Activated CD8-positive, alpha-beta memory T cell treated with anti-CD3 and anti-CD28 coated beads, Interleukin-2, amount 50 U/mL, for 48 hours (primary cell): ENCODE measurements around the gene RASIP1.
"Not testable (repeated sequence)": the region's sequence is repeated elsewhere in the genome, so short reads cannot be mapped to it uniquely, and the experiment has no call there.

ENCODE experiments used
- DNase-seq: peaks from one replicate; pipeline ENCODE4 v3.0.0-alpha.2; 2020

Gene RASIP1

GRCh38 chr19:48731452-48731851, 9.0 kb downstream of the RASIP1 start:
- DNase-seq, result no peak

- DNase-seq, result no peak
Measured at GRCh38 chr19:48728911-48729664, 11.3 kb downstream of the RASIP1 start.

GRCh38 chr19:48726556-48726955, 13.9 kb downstream of the RASIP1 start:
- no peak for DNase-seq

DNA sequence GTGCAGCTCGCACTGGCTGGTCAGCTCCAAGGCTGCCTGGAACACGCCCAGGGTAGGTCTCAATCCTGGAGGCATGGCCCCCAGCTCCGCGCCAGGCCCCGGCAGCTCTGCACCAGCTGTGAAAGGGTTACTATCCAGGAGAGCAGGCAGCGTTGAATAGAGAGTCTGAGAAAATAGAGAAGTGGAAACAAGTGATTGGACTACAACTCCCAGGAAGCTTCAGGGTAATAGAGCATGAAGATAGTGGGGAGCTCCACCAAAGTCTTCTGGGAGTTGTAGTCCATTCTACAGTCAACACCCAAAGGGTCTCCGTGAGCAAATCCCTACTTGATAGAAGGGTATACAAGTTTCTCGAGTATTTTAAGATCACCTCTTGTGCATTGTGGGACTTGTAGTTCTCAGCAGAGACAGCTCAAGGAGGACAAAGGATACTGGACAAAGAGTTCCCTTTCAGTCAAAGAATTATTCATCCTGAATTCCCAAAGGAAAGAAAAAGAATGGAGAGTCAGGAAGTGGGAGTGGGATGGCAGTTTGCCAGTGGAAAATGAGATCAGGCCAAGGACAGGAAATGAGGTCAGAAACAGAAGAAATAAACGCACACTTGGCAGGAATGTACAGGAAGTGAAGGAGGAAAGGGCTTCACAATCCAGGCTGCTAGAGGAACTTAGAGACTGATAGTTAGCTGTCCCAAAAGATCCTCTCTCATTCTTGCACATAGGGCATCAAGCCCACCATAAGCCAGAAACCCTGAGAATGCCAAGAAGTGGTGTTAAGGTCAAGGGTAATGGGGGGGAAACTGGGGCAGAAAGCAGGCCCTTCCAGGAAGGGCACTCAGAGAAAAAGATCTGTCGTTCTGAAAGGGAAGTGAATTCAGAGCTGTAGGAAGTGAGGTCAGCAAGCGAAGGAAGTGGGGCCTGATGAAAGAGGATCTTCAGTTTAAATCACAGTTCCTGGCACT, 15.3 kb downstream of the RASIP1 start:
- no peak for DNase-seq

- DNase-seq, result no peak
Measured at GRCh38 chr19:48722196-48722708, 18.2 kb downstream of the RASIP1 start.

DNA sequence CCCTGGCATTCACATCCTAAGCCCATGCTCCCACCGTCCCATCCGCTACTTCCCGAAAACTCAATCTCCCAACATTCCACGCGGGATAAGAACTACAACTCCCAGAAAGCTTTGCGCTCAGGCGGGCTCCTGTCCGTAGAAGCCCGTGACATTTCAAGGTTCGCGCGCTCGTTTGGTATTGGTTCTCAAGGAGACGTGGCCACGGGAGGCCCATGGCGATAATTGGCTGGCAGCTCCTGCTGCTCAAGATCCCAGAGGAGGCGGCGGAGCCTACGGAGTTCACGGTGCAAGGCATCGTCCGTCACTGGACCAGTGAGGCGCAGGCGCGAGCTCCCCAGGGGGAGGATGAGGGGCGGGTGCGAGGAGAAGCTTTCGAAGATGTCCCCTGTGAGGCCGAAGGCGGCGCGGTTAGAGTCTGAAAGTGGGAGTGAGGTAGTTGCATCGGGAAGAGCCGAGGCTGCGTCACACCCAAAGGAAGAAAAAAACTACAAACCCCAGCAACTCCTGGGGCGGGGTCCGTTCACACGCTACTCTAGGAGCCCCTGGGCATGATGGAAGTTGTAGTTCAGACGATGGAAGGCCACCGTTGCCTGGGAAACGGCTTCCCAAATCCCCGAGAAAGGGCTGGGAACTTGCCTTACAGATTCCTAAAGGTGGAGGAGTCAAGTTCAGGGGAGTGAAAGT, 19.7 kb downstream of the RASIP1 start:
- peak; percentile 93 for DNase-seq

DNA sequence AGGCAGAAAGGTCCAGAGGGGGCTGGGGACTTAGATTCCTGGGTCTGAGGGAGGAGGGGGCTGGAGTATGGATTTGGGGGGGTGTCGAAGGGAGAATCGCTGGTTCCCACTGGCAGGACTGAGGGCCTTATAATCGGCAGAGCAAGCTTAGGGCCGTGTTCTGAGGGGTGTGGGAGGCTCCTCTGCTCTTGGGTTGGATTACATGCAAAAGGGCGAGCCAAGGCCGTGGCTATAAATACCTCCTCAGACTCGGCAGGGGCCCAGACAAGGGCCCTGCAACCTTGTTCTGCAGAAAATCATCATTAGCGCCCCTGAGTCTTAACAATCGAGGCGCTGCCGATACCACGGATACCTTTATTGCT, 20.2 kb downstream of the RASIP1 start:
- DNase-seq, result no peak

- DNase-seq, result no peak
Measured at GRCh38 chr19:48719263-48720171, 20.9 kb downstream of the RASIP1 start, which contains the start of gene MAMSTR. Gene MAMSTR, minus strand, starts transcription at chr19:48719725. Its CDS starts 694 bp downstream, at chr19:48719031.

DNA sequence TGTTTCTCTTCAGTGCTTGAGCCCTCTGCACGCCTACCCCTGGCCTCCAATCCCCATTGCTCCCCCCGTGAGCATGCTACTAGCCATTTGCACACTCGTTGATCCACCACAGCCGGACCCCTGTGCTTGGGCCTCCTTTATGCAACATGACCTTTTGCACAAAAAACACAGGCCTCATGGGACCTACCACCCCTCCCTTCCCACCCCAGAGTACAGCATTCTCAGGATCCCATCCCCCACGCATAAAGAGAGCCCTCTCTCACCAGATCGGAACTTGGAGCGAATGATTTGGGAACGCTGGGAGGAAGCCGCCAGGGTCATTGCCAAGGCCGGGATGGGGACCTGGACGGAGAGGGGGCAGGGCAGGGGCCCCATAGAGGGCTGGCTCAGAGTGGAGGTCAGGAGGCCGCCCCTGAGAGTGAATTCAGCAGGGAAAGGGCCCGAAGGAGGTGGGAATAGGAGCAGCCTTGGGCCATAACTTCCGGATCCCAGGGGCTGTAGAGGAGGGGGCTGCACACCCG, 21.6 kb downstream of the RASIP1 start:
- DNase-seq, result no peak

DNA sequence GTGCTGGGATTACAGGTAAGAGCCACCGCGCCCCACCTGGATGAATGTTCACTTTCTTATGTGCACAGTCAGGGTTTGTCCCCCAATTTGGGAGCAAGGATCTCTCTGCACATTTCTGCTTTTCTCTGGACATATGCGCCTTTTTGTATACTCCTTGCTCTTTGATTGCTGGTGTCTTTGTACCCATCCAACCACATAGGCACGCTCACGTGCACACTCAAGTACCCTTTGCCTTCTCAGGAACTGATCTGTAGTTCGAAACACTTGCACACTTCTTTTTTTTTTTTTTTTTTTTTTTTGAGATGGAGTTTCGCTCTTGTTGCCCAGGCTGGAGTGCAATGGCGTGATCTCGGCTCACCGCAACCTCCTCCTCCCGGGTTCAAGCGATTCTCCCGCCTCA, 22.3 kb downstream of the RASIP1 start:
- DNase-seq, result not testable (repeated sequence)

DNA sequence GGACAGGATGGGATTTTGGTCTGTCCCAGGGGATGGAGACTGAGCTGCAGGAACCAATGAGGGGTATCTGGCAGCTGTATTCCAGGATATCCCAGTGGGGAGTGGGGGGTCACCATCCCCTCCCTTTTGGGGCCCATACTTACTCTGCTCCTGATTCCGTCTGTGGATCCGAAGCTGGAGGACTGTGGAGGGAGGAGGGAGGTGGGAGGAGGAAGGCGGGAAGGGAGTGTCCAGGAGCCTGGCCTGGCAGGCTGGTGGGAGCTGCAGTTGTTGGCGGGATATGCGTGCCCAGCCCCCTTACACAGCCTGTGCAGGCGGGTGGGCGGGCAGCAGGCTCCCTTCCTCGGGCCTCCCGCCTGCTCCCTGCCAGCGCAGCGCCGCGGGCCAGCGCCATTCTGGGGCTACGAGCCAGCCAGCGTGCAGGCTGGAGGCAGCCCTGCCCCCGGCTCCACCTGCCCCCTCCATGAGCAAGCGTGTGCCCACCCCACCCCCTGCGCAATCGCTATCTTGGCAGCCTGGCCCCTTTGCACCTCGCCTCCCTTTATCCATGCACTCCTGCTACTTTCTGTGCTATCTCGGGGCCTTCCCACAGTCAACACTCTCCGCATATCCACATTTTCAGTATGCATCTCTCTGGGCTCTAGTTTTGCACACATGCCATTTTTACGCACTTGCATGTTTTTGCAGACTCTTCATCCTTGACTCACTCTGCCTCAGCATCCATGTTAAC, 23.7 kb downstream of the RASIP1 start:
- no peak for DNase-seq

DNA sequence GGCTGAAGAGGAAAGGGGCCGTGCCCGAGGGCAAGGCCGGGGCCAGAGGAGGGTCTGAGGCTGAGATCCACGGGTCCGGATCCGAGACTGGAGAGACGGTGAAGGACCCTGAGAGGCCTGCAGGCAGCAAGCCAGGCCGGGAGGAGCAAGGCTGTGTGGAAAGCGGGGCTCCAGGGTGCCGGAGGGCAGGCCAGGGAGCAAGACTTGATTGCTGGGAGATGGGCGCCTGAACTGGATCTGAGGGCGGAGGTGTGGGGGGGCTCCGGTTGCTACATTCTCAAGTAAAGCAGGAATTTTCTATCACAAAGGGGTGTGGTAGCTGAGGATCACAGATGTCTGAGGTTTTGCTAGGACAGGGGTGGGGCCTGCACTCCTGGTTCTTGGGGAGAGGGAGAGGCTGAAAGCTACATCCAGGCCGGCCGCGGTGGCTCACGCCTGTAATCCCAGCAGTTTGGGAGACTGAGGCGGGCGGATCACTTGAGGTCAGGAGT, 24.7 kb downstream of the RASIP1 start:
- no peak for DNase-seq

GRCh38 chr19:48714759-48715675, 25.4 kb downstream of the RASIP1 start:
- no peak for DNase-seq

GRCh38 chr19:48713864-48714755, 26.3 kb downstream of the RASIP1 start:
- DNase-seq, result peak; percentile 96

DNA sequence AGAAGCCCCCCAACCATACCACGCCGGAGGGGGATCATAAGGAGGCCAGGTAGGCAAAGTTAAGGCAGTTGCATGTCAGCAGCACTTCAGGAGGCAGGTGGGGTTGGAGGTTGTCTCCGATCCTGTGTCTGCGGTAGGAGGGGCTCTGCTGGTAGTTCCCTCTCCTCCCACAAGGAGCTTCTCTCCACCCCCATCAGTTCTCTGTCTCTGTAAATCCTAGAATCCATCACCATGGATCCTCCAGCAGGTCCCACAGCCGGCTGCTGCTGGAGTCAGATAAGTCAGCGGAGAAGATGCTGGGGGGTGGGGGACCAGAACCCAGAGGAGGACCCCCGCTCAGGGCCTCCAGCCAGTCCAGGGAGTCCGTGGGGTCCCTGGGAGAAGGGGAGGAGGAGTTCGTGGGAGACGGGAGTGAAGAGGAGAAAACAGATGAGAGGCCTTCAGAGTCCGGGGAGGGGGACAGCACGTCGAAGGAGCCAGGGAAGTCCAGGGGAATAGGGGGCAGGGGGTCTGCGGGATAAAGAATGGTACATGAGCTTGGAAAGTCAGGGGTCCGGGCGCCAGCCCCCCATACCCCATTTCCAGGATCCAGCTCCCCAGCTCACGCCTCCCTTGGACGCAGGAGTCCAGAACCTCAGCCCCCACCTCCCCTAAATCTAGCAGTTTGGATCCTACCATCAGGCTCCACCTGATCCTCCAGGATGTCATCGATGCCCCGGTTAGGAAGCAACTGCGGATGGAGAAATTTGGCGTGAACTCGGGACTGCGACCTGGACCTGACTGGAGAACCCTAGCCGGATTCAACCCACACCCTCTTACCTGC, 27.2 kb downstream of the RASIP1 start:
- DNase-seq, result no peak

DNA sequence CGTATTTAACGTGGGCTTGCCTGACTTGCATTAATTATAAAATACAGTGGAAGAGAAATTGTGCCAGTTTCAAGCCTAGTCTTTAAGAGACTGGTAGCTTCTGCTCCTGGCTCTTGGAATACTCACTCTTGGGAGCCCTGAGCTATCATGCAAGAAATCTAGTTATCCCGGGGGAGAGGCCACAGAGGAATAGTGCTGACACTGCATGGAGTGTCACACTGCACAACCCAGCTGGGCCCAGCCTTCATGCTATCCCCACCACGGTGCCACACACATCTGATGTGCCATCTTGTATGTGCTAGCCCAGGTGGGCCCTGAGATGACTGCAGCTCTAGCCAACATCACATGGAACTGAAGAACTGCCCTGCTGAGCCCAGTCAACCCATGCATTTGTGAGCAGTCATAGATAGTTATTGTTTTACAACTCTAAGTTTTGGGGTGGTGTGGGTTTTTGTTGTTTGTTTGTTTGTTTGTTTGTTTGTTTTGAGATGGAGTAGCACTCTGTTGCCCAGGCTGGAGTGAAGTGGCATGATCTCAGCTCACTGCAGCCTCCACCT, 29.2 kb downstream of the RASIP1 start:
- no peak for DNase-seq

DNA sequence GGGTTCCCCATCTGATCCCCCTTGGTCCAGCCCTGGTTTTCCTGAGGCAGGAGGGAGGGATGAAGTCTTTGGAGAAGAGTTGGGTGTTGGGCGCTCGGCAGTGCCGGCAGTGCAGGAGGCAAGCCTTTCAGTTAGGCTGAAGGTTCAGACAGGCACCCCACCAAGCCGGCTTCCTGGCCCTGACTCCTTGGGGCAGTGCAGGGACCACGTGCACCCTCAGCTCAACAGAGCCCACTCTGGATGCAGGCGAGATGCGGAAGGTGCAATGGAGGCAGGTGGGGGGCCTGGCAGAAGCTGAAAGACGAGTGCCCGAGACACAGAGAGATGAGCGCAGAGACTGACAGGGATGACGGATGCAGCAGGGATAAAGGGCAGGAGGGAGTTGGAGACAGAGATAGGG, 31.9 kb downstream of the RASIP1 start:
- DNase-seq, result no peak
